Activated CD4-positive, alpha-beta memory T cell treated with anti-CD3 and anti-CD28 coated beads, Interleukin-2, amount 10 ng/mL, durations not matched to agents 7 days and 5 days (primary cell): Measurements from ENCODE around the gene THEMIS. TPM values are rescaled to one million over a fixed set of nuclear protein-coding genes. Genes with fewer than 3 reads are reported as not detected.
A peak's percentile ranks its signal among the peaks of the same experiment; 100 is the strongest.
"Not testable (repeated sequence)": the region's sequence is repeated elsewhere in the genome, so short reads cannot be mapped to it uniquely, and the experiment has no call there.

Source experiments
- CTCF ChIA-PET: fragments of 350-600 bp; sonication (Branson Sonifier 250); formaldehyde crosslinking; loops from one replicate; lab custom pipeline; 2021; ENCODE audit warnings: antibody characterized with exemption, inconsistent platforms; lab: Charles Lee
- POLR2A ChIA-PET: fragments of 350-600 bp; sonication (Branson Sonifier 250); formaldehyde crosslinking; loops from one replicate; lab custom pipeline; 2021; ENCODE audit warnings: antibody characterized with exemption; lab: Charles Lee
- DNase-seq: peaks from one replicate; pipeline ENCODE4 v3.0.0-alpha.2; 2020
- H3K27ac Mint-ChIP-seq: one replicate; pipeline ENCODE4 v1.8.0; 2021; ENCODE audit warnings: mild to moderate bottlenecking, mixed read lengths
- H3K27me3 Mint-ChIP-seq: one replicate; pipeline ENCODE4 v1.8.0; 2021; ENCODE audit warnings: mixed read lengths
- H3K36me3 Mint-ChIP-seq: one replicate; pipeline ENCODE4 v1.8.0; 2021; ENCODE audit warnings: low read depth, mixed read lengths
- H3K4me1 Mint-ChIP-seq: one replicate; pipeline ENCODE4 v1.8.0; 2021; ENCODE audit warnings: mixed read lengths
- H3K4me3 Mint-ChIP-seq: one replicate; pipeline ENCODE4 v1.8.0; 2021; ENCODE audit warnings: mild to moderate bottlenecking, mixed read lengths
- H3K9me3 Mint-ChIP-seq: one replicate; pipeline ENCODE4 v1.8.0; 2021; ENCODE audit warnings: mixed read lengths
- total RNA-seq, 2 experiments: library from RNA; stranded (reverse); gene quantifications; one replicate each; pipeline ENCODE4 v1.2.3, GENCODE V29; 2021

THEMIS gene
- total RNA-seq, 2 experiments from 2014 or later, result 65.6 to 68.2 TPM

GRCh38 chr6:127784468-127784867, 116.4 kb downstream of the THEMIS start:
- H3K9me3 Mint-ChIP-seq, result peaks cover 3% of the 10 kb centered on the region
- no peak overlapping the region for H3K4me3 Mint-ChIP-seq
- peaks cover 5% of the 10 kb centered on the region for H3K4me1 Mint-ChIP-seq
- H3K27ac Mint-ChIP-seq, result no peak overlapping the region
- peaks cover 59% of the 10 kb centered on the region for H3K36me3 Mint-ChIP-seq
- ChIA-PET POLR2A (no interaction called here), CTCF (no interaction called here)
- no peak for DNase-seq
- no peaks in the 10 kb centered on the region for H3K27me3 Mint-ChIP-seq

- DNase-seq, POLR2A ChIA-PET, H3K9me3 Mint-ChIP-seq, H3K27ac Mint-ChIP-seq, H3K27me3 Mint-ChIP-seq, H3K4me3 Mint-ChIP-seq, H3K4me1 Mint-ChIP-seq, CTCF ChIA-PET: not testable (repeated sequence)
- H3K36me3 Mint-ChIP-seq, result peaks cover 48% of the 10 kb centered on the region
Observed at GRCh38 chr6:127781636-127782272, 119.1 kb downstream of the THEMIS start.

- peaks cover 1% of the 10 kb centered on the region for H3K4me1 Mint-ChIP-seq
- DNase-seq, result no peak
- no peak overlapping the region for H3K27ac Mint-ChIP-seq
- peaks cover 28% of the 10 kb centered on the region for H3K36me3 Mint-ChIP-seq
- H3K9me3 Mint-ChIP-seq, result no peaks in the 10 kb centered on the region
- H3K4me3 Mint-ChIP-seq, result no peak overlapping the region
- H3K27me3 Mint-ChIP-seq, result no peaks in the 10 kb centered on the region
- CTCF ChIA-PET, result interaction anchor here (0.7 kb wide), 1 partner anchor 17 kb away, joined by 3 read pairs; no protein-coding TSS in a partner anchor
- POLR2A ChIA-PET, result no interaction called here
Observed at GRCh38 chr6:127776320-127776719, 124.5 kb downstream of the THEMIS start.

GRCh38 chr6:127775371-127775770, 125.5 kb downstream of the THEMIS start:
- ChIA-PET POLR2A (no interaction called here), CTCF (interaction anchor here (0.7 kb wide), 1 partner anchor 16 kb away, joined by 3 read pairs; no protein-coding TSS in a partner anchor)
- peaks cover 5% of the 10 kb centered on the region for H3K9me3 Mint-ChIP-seq
- DNase-seq, result no peak
- H3K4me3 Mint-ChIP-seq, result no peak overlapping the region
- no peak overlapping the region for H3K27ac Mint-ChIP-seq
- peaks cover 31% of the 10 kb centered on the region for H3K36me3 Mint-ChIP-seq
- peaks cover 1% of the 10 kb centered on the region for H3K4me1 Mint-ChIP-seq
- H3K27me3 Mint-ChIP-seq, result no peaks in the 10 kb centered on the region

GRCh38 chr6:127768745-127769144, 132.1 kb downstream of the THEMIS start:
- ChIA-PET CTCF (no interaction called here), POLR2A (no interaction called here)
- Mint-ChIP-seq H3K9me3 (peaks cover 5% of the 10 kb centered on the region), H3K4me1 (peaks cover 1% of the 10 kb centered on the region), H3K27me3 (no peaks in the 10 kb centered on the region), H3K27ac (no peak overlapping the region), H3K36me3 (peaks cover 32% of the 10 kb centered on the region), H3K4me3 (no peak overlapping the region)
- no peak for DNase-seq

- no peak overlapping the region for H3K27ac Mint-ChIP-seq
- peaks cover 5% of the 10 kb centered on the region for H3K9me3 Mint-ChIP-seq
- H3K36me3 Mint-ChIP-seq, result peaks cover 32% of the 10 kb centered on the region
- peaks cover 3% of the 10 kb centered on the region for H3K4me1 Mint-ChIP-seq
- H3K27me3 Mint-ChIP-seq, result no peaks in the 10 kb centered on the region
- ChIA-PET CTCF (no interaction called here), POLR2A (no interaction called here)
- no peak for DNase-seq
- no peak overlapping the region for H3K4me3 Mint-ChIP-seq
Observed at GRCh38 chr6:127768223-127768622, 132.6 kb downstream of the THEMIS start.

- no peak for DNase-seq
- ChIA-PET POLR2A (no interaction called here), CTCF (no interaction called here)
- Mint-ChIP-seq H3K27ac (no peak overlapping the region), H3K4me3 (no peak overlapping the region), H3K27me3 (no peaks in the 10 kb centered on the region), H3K4me1 (peaks cover 9% of the 10 kb centered on the region), H3K36me3 (peaks cover 26% of the 10 kb centered on the region), H3K9me3 (peaks cover 4% of the 10 kb centered on the region)
Observed at GRCh38 chr6:127765949-127766348, 134.9 kb downstream of the THEMIS start.

GRCh38 chr6:127762284-127762683, 138.6 kb downstream of the THEMIS start:
- Mint-ChIP-seq H3K36me3 (peaks cover 30% of the 10 kb centered on the region), H3K27ac (no peak overlapping the region), H3K27me3 (no peaks in the 10 kb centered on the region), H3K4me1 (peaks cover 9% of the 10 kb centered on the region), H3K4me3 (no peak overlapping the region), H3K9me3 (no peaks in the 10 kb centered on the region)
- POLR2A ChIA-PET, result no interaction called here
- no peak for DNase-seq
- CTCF ChIA-PET, result no interaction called here

GRCh38 chr6:127761084-127761483, 139.8 kb downstream of the THEMIS start:
- DNase-seq, result no peak
- CTCF ChIA-PET, result interaction anchor here (1.2 kb wide), 1 partner anchor 24 kb away, joined by 3 read pairs; no protein-coding TSS in a partner anchor

GRCh38 chr6:127749095-127749494, 151.8 kb downstream of the THEMIS start:
- H3K9me3 Mint-ChIP-seq, result peaks cover 3% of the 10 kb centered on the region
- H3K4me1 Mint-ChIP-seq, result peaks cover 9% of the 10 kb centered on the region
- DNase-seq, result no peak
- peaks cover 30% of the 10 kb centered on the region for H3K36me3 Mint-ChIP-seq
- no peak overlapping the region for H3K27ac Mint-ChIP-seq
- CTCF ChIA-PET, result no interaction called here
- POLR2A ChIA-PET, result no interaction called here
- no peak overlapping the region for H3K4me3 Mint-ChIP-seq
- no peaks in the 10 kb centered on the region for H3K27me3 Mint-ChIP-seq

More at GRCh38 chr6:127761084-127761483, 139.8 kb downstream of the THEMIS start:
- Mint-ChIP-seq H3K9me3 (peaks cover 1% of the 10 kb centered on the region), H3K4me1 (peaks cover 9% of the 10 kb centered on the region), H3K4me3 (no peak overlapping the region), H3K36me3 (peaks cover 32% of the 10 kb centered on the region), H3K27ac (no peak overlapping the region), H3K27me3 (no peaks in the 10 kb centered on the region)
- POLR2A ChIA-PET, result no interaction called here

- no peak overlapping the region for H3K4me3 Mint-ChIP-seq
Observed at GRCh38 chr6:127748290-127748689, 152.6 kb downstream of the THEMIS start.

GRCh38 chr6:127738423-127738822, 162.4 kb downstream of the THEMIS start:
- H3K36me3 Mint-ChIP-seq, result peaks cover 22% of the 10 kb centered on the region
- POLR2A ChIA-PET, result no interaction called here
- no peaks in the 10 kb centered on the region for H3K4me1 Mint-ChIP-seq
- CTCF ChIA-PET, result interaction anchor here (0.7 to 1.9 kb wide), 2 partner anchors 117 to 234 kb away, joined by 3 to 12 read pairs; no protein-coding TSS in a partner anchor
- no peaks in the 10 kb centered on the region for H3K9me3 Mint-ChIP-seq
- H3K27me3 Mint-ChIP-seq, result no peaks in the 10 kb centered on the region
- H3K4me3 Mint-ChIP-seq, result no peak overlapping the region
- no peak overlapping the region for H3K27ac Mint-ChIP-seq
- no peak for DNase-seq

More at GRCh38 chr6:127748290-127748689, 152.6 kb downstream of the THEMIS start:
- Mint-ChIP-seq H3K4me1 (peaks cover 9% of the 10 kb centered on the region), H3K36me3 (peaks cover 33% of the 10 kb centered on the region), H3K27ac (peak overlapping the region; percentile 13), H3K9me3 (peaks cover 3% of the 10 kb centered on the region), H3K27me3 (no peaks in the 10 kb centered on the region)
- ChIA-PET CTCF (no interaction called here), POLR2A (no interaction called here)
- no peak for DNase-seq

- Mint-ChIP-seq H3K4me1 (no peaks in the 10 kb centered on the region), H3K4me3 (no peak overlapping the region), H3K27ac (no peak overlapping the region), H3K9me3 (no peaks in the 10 kb centered on the region), H3K27me3 (no peaks in the 10 kb centered on the region), H3K36me3 (peaks cover 23% of the 10 kb centered on the region)
- ChIA-PET CTCF (interaction anchor here (0.7 to 2.5 kb wide), 12 partner anchors 10 to 779 kb away, joined by 3 to 22 read pairs (median 5); no protein-coding TSS in a partner anchor), POLR2A (no interaction called here)
- no peak for DNase-seq
Observed at GRCh38 chr6:127737768-127738167, 163.1 kb downstream of the THEMIS start.
